HEK293 (cell line): ENCODE data around the gene PRR18.

Source experiments
- CTCF ChIA-PET: fragments of 350-600 bp; formaldehyde crosslinking; extraction: SDS; loops from one replicate; lab custom pipeline; 2021; ENCODE audit warnings: antibody characterized with exemption; lab: Yijun Ruan, JAX
- POLR2A ChIA-PET: fragments of 300-600 bp; formaldehyde crosslinking; extraction: SDS; loops from one replicate; lab custom pipeline; 2020; ENCODE audit warnings: antibody characterized with exemption, inconsistent platforms; lab: Yijun Ruan, JAX
- H3K27ac ChIP-seq: fragments of 200-500 bp; sonication (Bioruptor generic); 2 replicates; pipeline ENCODE4 v1.5.1; 2014; ENCODE audit warnings: low read depth, low read length, control low read depth, inconsistent platforms; ENCODE audit errors: extremely low read depth
- H3K36me3 ChIP-seq, 2 experiments: fragments of 200-500 bp in 1 of 2; sonication (Bioruptor generic) in 1 of 2; 1 replicate in 1 of 2; 2 replicates in 1 of 2; pipeline ENCODE4 v1.5.1; 2014 to 2017; ENCODE audit warnings: inconsistent platforms in 2 of 2, low read length in 2 of 2; ENCODE audit not compliant: control insufficient read depth in 2 of 2, insufficient read depth in 1 of 2
- H3K4me1 ChIP-seq: fragments of 200-500 bp; sonication (Bioruptor generic); 2 replicates; pipeline ENCODE4 v1.5.1; 2014; ENCODE audit warnings: mild to moderate bottlenecking, low read length, inconsistent platforms; ENCODE audit not compliant: control insufficient read depth, insufficient read depth
- H3K4me3 ChIP-seq: 2 replicates; pipeline ENCODE4 v1.5.1; 2011; ENCODE audit warnings: low read depth, mild to moderate bottlenecking, control low read depth, low read length, moderate library complexity
- H3K9me3 ChIP-seq: fragments of 200-500 bp; sonication (Bioruptor generic); 2 replicates; pipeline ENCODE4 v1.5.1; 2014; ENCODE audit warnings: low read depth, low read length, inconsistent platforms; ENCODE audit not compliant: control insufficient read depth, insufficient read depth
- HIC1 ChIP-seq: fragments of 450-650 bp; formaldehyde crosslinking; IDR thresholded peaks from 2 replicates; pipeline ENCODE4 v1.5.1; 2016; ENCODE audit warnings: missing biosample characterization, missing genetic modification characterization
- HOXD13 ChIP-seq: sonication (generic); formaldehyde crosslinking; IDR thresholded peaks from 2 replicates; pipeline ENCODE4 v1.8.0; 2022; ENCODE audit warnings: missing genetic modification reagents, borderline replicate concordance
- ZFP3 ChIP-seq: fragments of 450-650 bp; formaldehyde crosslinking; IDR thresholded peaks from 2 replicates; pipeline ENCODE4 v1.5.1; 2016; ENCODE audit warnings: low read depth, missing biosample characterization, missing genetic modification characterization
- ZNF157 ChIP-seq: fragments of 450-650 bp; formaldehyde crosslinking; IDR thresholded peaks from 2 replicates; pipeline ENCODE4 v1.5.1; 2016; ENCODE audit warnings: missing biosample characterization, missing genetic modification characterization
- ZNF2 ChIP-seq: fragments of 450-650 bp; formaldehyde crosslinking; IDR thresholded peaks from 2 replicates; pipeline ENCODE4 v1.5.1; 2016; ENCODE audit warnings: missing biosample characterization, missing genetic modification characterization
- ZNF223 ChIP-seq: fragments of 450-650 bp; formaldehyde crosslinking; IDR thresholded peaks from 2 replicates; pipeline ENCODE4 v1.5.1; 2016; ENCODE audit warnings: missing biosample characterization, missing genetic modification characterization
- ZNF366 ChIP-seq: fragments of 450-650 bp; formaldehyde crosslinking; conservative IDR thresholded peaks from 2 replicates; pipeline ENCODE4 v1.5.1; 2016; ENCODE audit warnings: missing biosample characterization, missing genetic modification characterization
- ZNF48 ChIP-seq: fragments of 450-650 bp; formaldehyde crosslinking; IDR thresholded peaks from 2 replicates; pipeline ENCODE4 v1.5.1; 2016; ENCODE audit warnings: missing biosample characterization, missing genetic modification characterization
- ZNF623 ChIP-seq: fragments of 450-650 bp; formaldehyde crosslinking; IDR thresholded peaks from 2 replicates; pipeline ENCODE4 v1.5.1; 2016; ENCODE audit warnings: missing biosample characterization, missing genetic modification characterization
- ZNF830 ChIP-seq: fragments of 450-650 bp; IDR thresholded peaks from 2 replicates; pipeline ENCODE4 v1.5.0; 2018; ENCODE audit warnings: missing biosample characterization, missing genetic modification characterization, low read depth, mild to moderate bottlenecking, moderate library complexity
- TF ChIP-seq, protein P1 (sequence below): fragments of 450-650 bp; formaldehyde crosslinking; IDR thresholded peaks from 2 replicates; pipeline ENCODE4 v1.5.1; 2016; ENCODE audit warnings: missing biosample characterization, missing genetic modification characterization
- TF ChIP-seq, protein P2 (sequence below): fragments of 450-650 bp; formaldehyde crosslinking; IDR thresholded peaks from 2 replicates; pipeline ENCODE4 v1.5.1; 2017; ENCODE audit warnings: missing biosample characterization, missing genetic modification characterization
- TF ChIP-seq, protein P3 (sequence below): fragments of 450-650 bp; formaldehyde crosslinking; IDR thresholded peaks from 2 replicates; pipeline ENCODE4 v1.5.1; 2016; ENCODE audit warnings: missing biosample characterization, missing genetic modification characterization, borderline replicate concordance
- TF ChIP-seq, protein P4 (sequence below): fragments of 450-650 bp; formaldehyde crosslinking; IDR thresholded peaks from 2 replicates; pipeline ENCODE4 v1.5.1; 2016; ENCODE audit warnings: missing biosample characterization, missing genetic modification characterization
- TF ChIP-seq, protein P5 (sequence below): fragments of 450-650 bp; formaldehyde crosslinking; IDR thresholded peaks from 2 replicates; pipeline ENCODE4 v1.5.1; 2016; ENCODE audit warnings: missing biosample characterization, missing genetic modification characterization, low read depth

Gene PRR18

GRCh38 chr6:166267526-166267925, 40.7 kb downstream of the PRR18 start:
- Histone ChIP-seq H3K4me3 (no peak overlapping the region), H3K9me3 (no peaks in the 10 kb centered on the region), H3K4me1 (no peaks in the 10 kb centered on the region), H3K27ac (no peak overlapping the region), H3K36me3 (no peaks in the 10 kb centered on the region)
- POLR2A ChIA-PET: no interaction called here
- CTCF ChIA-PET: interaction anchor here (1.3 kb wide), 1 partner anchor 8 kb away, joined by 5 read pairs; no protein-coding TSS in a partner anchor
- no peak for TF ChIP-seq HIC1 (tag by site-specific recombination)
- TF ChIP-seq, protein P1, sequence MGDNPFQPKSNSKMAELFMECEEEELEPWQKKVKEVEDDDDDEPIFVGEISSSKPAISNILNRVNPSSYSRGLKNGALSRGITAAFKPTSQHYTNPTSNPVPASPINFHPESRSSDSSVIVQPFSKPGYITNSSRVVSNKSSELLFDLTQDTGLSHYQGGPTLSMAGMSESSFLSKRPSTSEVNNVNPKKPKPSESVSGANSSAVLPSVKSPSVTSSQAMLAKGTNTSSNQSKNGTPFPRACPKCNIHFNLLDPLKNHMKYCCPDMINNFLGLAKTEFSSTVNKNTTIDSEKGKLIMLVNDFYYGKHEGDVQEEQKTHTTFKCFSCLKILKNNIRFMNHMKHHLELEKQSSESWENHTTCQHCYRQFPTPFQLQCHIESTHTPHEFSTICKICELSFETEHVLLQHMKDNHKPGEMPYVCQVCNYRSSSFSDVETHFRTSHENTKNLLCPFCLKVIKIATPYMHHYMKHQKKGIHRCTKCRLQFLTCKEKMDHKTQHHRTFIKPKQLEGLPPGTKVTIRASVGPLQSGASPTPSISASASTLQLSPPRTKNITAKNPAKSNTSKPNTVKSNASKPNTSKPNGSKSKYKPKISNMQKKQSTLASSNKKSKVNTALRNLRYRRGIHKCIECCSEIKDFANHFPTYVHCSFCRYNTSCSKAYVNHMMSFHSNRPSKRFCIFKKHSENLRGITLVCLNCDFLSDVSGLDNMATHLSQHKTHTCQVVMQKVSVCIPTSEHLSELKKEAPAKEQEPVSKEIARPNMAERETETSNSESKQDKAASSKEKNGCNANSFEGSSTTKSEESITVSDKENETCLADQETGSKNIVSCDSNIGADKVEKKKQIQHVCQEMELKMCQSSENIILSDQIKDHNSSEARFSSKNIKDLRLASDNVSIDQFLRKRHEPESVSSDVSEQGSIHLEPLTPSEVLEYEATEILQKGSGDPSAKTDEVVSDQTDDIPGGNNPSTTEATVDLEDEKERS: no peak
- no peak for TF ChIP-seq ZNF623 (tag by site-specific recombination)
- TF ChIP-seq, protein P2, sequence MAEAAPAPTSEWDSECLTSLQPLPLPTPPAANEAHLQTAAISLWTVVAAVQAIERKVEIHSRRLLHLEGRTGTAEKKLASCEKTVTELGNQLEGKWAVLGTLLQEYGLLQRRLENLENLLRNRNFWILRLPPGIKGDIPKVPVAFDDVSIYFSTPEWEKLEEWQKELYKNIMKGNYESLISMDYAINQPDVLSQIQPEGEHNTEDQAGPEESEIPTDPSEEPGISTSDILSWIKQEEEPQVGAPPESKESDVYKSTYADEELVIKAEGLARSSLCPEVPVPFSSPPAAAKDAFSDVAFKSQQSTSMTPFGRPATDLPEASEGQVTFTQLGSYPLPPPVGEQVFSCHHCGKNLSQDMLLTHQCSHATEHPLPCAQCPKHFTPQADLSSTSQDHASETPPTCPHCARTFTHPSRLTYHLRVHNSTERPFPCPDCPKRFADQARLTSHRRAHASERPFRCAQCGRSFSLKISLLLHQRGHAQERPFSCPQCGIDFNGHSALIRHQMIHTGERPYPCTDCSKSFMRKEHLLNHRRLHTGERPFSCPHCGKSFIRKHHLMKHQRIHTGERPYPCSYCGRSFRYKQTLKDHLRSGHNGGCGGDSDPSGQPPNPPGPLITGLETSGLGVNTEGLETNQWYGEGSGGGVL: no peak
- TF ChIP-seq, protein P3, sequence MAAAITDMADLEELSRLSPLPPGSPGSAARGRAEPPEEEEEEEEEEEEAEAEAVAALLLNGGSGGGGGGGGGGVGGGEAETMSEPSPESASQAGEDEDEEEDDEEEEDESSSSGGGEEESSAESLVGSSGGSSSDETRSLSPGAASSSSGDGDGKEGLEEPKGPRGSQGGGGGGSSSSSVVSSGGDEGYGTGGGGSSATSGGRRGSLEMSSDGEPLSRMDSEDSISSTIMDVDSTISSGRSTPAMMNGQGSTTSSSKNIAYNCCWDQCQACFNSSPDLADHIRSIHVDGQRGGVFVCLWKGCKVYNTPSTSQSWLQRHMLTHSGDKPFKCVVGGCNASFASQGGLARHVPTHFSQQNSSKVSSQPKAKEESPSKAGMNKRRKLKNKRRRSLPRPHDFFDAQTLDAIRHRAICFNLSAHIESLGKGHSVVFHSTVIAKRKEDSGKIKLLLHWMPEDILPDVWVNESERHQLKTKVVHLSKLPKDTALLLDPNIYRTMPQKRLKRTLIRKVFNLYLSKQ: no peak
- TF ChIP-seq ZNF366: no peak
- TF ChIP-seq ZNF223 (tag by site-specific recombination): no peak
- no peak for TF ChIP-seq ZNF2 (tag by site-specific recombination)
- no peak for TF ChIP-seq ZNF830
- TF ChIP-seq, protein P4, sequence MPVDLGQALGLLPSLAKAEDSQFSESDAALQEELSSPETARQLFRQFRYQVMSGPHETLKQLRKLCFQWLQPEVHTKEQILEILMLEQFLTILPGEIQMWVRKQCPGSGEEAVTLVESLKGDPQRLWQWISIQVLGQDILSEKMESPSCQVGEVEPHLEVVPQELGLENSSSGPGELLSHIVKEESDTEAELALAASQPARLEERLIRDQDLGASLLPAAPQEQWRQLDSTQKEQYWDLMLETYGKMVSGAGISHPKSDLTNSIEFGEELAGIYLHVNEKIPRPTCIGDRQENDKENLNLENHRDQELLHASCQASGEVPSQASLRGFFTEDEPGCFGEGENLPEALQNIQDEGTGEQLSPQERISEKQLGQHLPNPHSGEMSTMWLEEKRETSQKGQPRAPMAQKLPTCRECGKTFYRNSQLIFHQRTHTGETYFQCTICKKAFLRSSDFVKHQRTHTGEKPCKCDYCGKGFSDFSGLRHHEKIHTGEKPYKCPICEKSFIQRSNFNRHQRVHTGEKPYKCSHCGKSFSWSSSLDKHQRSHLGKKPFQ (tag by site-specific recombination): no peak
- no peak for TF ChIP-seq ZNF157 (tag by site-specific recombination)
- TF ChIP-seq ZFP3: no peak
- TF ChIP-seq, protein P5, sequence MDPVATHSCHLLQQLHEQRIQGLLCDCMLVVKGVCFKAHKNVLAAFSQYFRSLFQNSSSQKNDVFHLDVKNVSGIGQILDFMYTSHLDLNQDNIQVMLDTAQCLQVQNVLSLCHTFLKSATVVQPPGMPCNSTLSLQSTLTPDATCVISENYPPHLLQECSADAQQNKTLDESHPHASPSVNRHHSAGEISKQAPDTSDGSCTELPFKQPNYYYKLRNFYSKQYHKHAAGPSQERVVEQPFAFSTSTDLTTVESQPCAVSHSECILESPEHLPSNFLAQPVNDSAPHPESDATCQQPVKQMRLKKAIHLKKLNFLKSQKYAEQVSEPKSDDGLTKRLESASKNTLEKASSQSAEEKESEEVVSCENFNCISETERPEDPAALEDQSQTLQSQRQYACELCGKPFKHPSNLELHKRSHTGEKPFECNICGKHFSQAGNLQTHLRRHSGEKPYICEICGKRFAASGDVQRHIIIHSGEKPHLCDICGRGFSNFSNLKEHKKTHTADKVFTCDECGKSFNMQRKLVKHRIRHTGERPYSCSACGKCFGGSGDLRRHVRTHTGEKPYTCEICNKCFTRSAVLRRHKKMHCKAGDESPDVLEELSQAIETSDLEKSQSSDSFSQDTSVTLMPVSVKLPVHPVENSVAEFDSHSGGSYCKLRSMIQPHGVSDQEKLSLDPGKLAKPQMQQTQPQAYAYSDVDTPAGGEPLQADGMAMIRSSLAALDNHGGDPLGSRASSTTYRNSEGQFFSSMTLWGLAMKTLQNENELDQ: no peak
- TF ChIP-seq HOXD13 (CRISPR knock-in tag): no peak
- no peak for TF ChIP-seq ZNF48 (tag by site-specific recombination)
